Measurements from ENCODE around the gene BRF1.

GRCh38 chr14:105307052-105307727 is 6.4 kb upstream of the BRF1 start:
- TF ChIP-seq CTCF (conservative IDR thresholded peaks at IDR 0.05; ENCODE audit: low read length) (no peak), EZH2phosphoT487 (IDR thresholded peaks at IDR 0.05; ENCODE audit: borderline replicate concordance) (no peak)
